NK-92 (cell line): ENCODE measurements around the gene ASAP2.
"Not testable (repeated sequence)": the region's sequence is repeated elsewhere in the genome, so short reads cannot be mapped to it uniquely, and the experiment has no call there.

Experiments
- DNase-seq: peaks from one replicate; lab custom pipeline; 2025; ENCODE audit not compliant: unreplicated experiment; lab: John Stamatoyannopoulos, UW

The ASAP2 gene

GRCh38 chr2:9210030-9210429 is 3.4 kb downstream of the ASAP2 start:
- DNase-seq = no peak

GRCh38 chr2:9211496-9211895 is 4.9 kb downstream of the ASAP2 start:
- no peak for DNase-seq

GRCh38 chr2:9212010-9212635 is 5.5 kb downstream of the ASAP2 start:
- no peak for DNase-seq

GRCh38 chr2:9212661-9213411 is 6.2 kb downstream of the ASAP2 start:
- no peak for DNase-seq

GRCh38 chr2:9213477-9214051 is 7.0 kb downstream of the ASAP2 start:
- no peak for DNase-seq

- DNase-seq = no peak
Observed at GRCh38 chr2:9214873-9215272, 8.3 kb downstream of the ASAP2 start.

GRCh38 chr2:9215680-9216079 is 9.1 kb downstream of the ASAP2 start:
- no peak for DNase-seq

- DNase-seq = not testable (repeated sequence)
Observed at GRCh38 chr2:9216143-9216542, 9.5 kb downstream of the ASAP2 start.

- DNase-seq = no peak
Observed at GRCh38 chr2:9217838-9218770, 11.5 kb downstream of the ASAP2 start.

GRCh38 chr2:9219027-9219445 is 12.4 kb downstream of the ASAP2 start:
- no peak for DNase-seq

GRCh38 chr2:9220201-9220600 is 13.6 kb downstream of the ASAP2 start:
- no peak for DNase-seq

- DNase-seq = no peak
Observed at GRCh38 chr2:9221223-9221622, 14.6 kb downstream of the ASAP2 start.

- DNase-seq = no peak
Observed at GRCh38 chr2:9222239-9222892, 15.8 kb downstream of the ASAP2 start.

GRCh38 chr2:9222893-9223287 is 16.3 kb downstream of the ASAP2 start:
- no peak for DNase-seq

GRCh38 chr2:9225806-9226205 is 19.2 kb downstream of the ASAP2 start:
- no peak for DNase-seq

GRCh38 chr2:9226458-9227380 is 20.1 kb downstream of the ASAP2 start:
- no peak for DNase-seq

- no peak for DNase-seq
Observed at GRCh38 chr2:9228088-9228751, 21.6 kb downstream of the ASAP2 start.

GRCh38 chr2:9228781-9229469 is 22.3 kb downstream of the ASAP2 start:
- DNase-seq = no peak

GRCh38 chr2:9229470-9229820 is 22.8 kb downstream of the ASAP2 start:
- no peak for DNase-seq
